HepG2 (cell line): Measurements from ENCODE around the gene RGS7. TPM values are rescaled to one million over a fixed set of nuclear protein-coding genes. Genes with fewer than 3 reads are reported as not detected.

Experiments used
- ATAC-seq: fragments of 200-7000 bp; cut with Tn5 transposase; 3 replicates; pipeline ENCODE4 v1.9.1; 2020; ENCODE audit warnings: mild to moderate bottlenecking, moderate library complexity
- BruUV-seq: library from RNA; stranded (reverse); fragments of 400-500 nt; replicated peaks from 2 replicates; lab custom pipeline; 2021; lab: Mats Ljungman, UMichigan
- CTCF ChIA-PET: fragments of 300-600 bp; formaldehyde crosslinking; extraction: SDS; loops from one replicate; lab custom pipeline; 2021; ENCODE audit warnings: low total read pairs, inconsistent platforms, low intra/inter-chr PET ratio; lab: Yijun Ruan, JAX
- POLR2A ChIA-PET: fragments of 350-600 bp; sonication (Branson Sonifier 250); formaldehyde crosslinking; loops from one replicate; lab custom pipeline; 2020; ENCODE audit warnings: antibody characterized with exemption, inconsistent platforms; lab: Yijun Ruan, JAX
- DNase-seq: peaks from one replicate; pipeline ENCODE4 v3.0.0-alpha.2; 2015; ENCODE audit warnings: low spot score
- FAIRE-seq: peaks from 3 replicates; lab custom pipeline; 2011; peaks lifted over from hg19 to GRCh38; lab: Jason Lieb, UNC
- H2AFZ ChIP-seq: one replicate; pipeline ENCODE4 v1.6.1; 2011; ENCODE audit warnings: low read length, inconsistent platforms
- H3K27ac ChIP-seq: fragments of 300-600 bp; 3 replicates; pipeline ENCODE4 v1.8.0; 2011; ENCODE audit warnings: mixed run types, mild to moderate bottlenecking, mixed read lengths, low read length, inconsistent platforms; ENCODE audit not compliant: insufficient read depth; ENCODE audit errors: extremely low read length
- H3K27me3 ChIP-seq, 2 experiments: fragments of 200-600 bp in 1 of 2; 2 replicates in 1 of 2; 3 replicates in 1 of 2; pipeline versions ENCODE4 v1.6.0 to v1.8.0; 2011; ENCODE audit warnings: low read length in 2 of 2, mild to moderate bottlenecking in 2 of 2, moderate library complexity in 2 of 2, inconsistent platforms in 1 of 2; ENCODE audit not compliant: insufficient read depth in 2 of 2, control insufficient read depth in 1 of 2
- H3K36me3 ChIP-seq, 2 experiments: fragments of 200-600 bp in 1 of 2; replicated peaks in 1 of 2; 2 replicates in 1 of 2; 3 replicates in 1 of 2; pipeline versions ENCODE4 v1.5.1 to v1.8.0; 2011; ENCODE audit warnings: low read length in 2 of 2, inconsistent platforms in 1 of 2; ENCODE audit not compliant: insufficient read depth in 2 of 2, control insufficient read depth in 1 of 2
- H3K4me1 ChIP-seq: 2 replicates; pipeline ENCODE4 v1.5.1; 2012; ENCODE audit warnings: low read length, inconsistent platforms; ENCODE audit not compliant: insufficient read depth
- H3K4me2 ChIP-seq: 2 replicates; pipeline ENCODE4 v1.6.0; 2011; ENCODE audit warnings: low read depth, low read length, inconsistent platforms
- H3K4me3 ChIP-seq, 3 experiments: fragments of 200-600 bp in 1 of 3; sonication (generic), shearing (Covaris generic) in 1 of 3; replicated peaks in 1 of 3; 2 replicates each; pipeline ENCODE4 v1.5.1; 2011 to 2016; ENCODE audit warnings: low read length in 3 of 3, inconsistent platforms in 2 of 3, low read depth in 2 of 3, mild to moderate bottlenecking in 2 of 3, control low read depth in 1 of 3, mixed read lengths in 1 of 3; ENCODE audit not compliant: insufficient read depth in 1 of 3
- H3K79me2 ChIP-seq: one replicate; pipeline ENCODE4 v1.6.1; 2011; ENCODE audit warnings: low read length, inconsistent platforms; ENCODE audit not compliant: insufficient read depth
- H3K9ac ChIP-seq: 2 replicates; pipeline ENCODE4 v1.6.0; 2011; ENCODE audit warnings: mild to moderate bottlenecking, low read depth, low read length, inconsistent platforms; ENCODE audit not compliant: insufficient read depth
- H3K9me3 ChIP-seq: 2 replicates; pipeline ENCODE4 v1.5.1; 2012; ENCODE audit warnings: mild to moderate bottlenecking, low read length
- H4K20me1 ChIP-seq: 2 replicates; pipeline ENCODE4 v1.6.0; 2011; ENCODE audit warnings: inconsistent platforms, mild to moderate bottlenecking, low read length, moderate library complexity; ENCODE audit not compliant: insufficient read depth
- ARID4A ChIP-seq: sonication (generic); formaldehyde crosslinking; IDR thresholded peaks from 2 replicates; pipeline ENCODE4 v1.5.0; 2020; ENCODE audit warnings: mild to moderate bottlenecking, missing genetic modification reagents, borderline replicate concordance
- BATF2 ChIP-seq: sonication (generic); formaldehyde crosslinking; IDR thresholded peaks from 2 replicates; pipeline ENCODE4 v1.8.0; 2022; ENCODE audit warnings: mild to moderate bottlenecking, missing genetic modification reagents, moderate library complexity
- E2F5 ChIP-seq: sonication (generic); formaldehyde crosslinking; conservative IDR thresholded peaks from 2 replicates; pipeline ENCODE4 v1.4.0; 2020; ENCODE audit warnings: missing genetic modification reagents
- HDAC2 ChIP-seq: sonication (generic); formaldehyde crosslinking; IDR thresholded peaks from 2 replicates; pipeline ENCODE4 v1.4.0; 2020; ENCODE audit warnings: missing genetic modification reagents
- MBNL3 ChIP-seq: fragments of 250-450 bp; sonication (Bioruptor Pico); conservative IDR thresholded peaks from 2 replicates; pipeline ENCODE4 v1.8.0; 2022; ENCODE audit warnings: mild to moderate bottlenecking, inconsistent platforms
- MTERF4 ChIP-seq: sonication (generic); formaldehyde crosslinking; IDR thresholded peaks from 2 replicates; pipeline ENCODE4 v1.8.0; 2023; ENCODE audit warnings: mild to moderate bottlenecking, missing genetic modification reagents
- SP1 ChIP-seq, 2 experiments: fragments of 450-650 bp in 1 of 2; sonication (generic) in 1 of 2; formaldehyde crosslinking in 1 of 2; IDR thresholded peaks; 2 replicates each; pipeline versions ENCODE4 v1.4.0 to v1.6.1; 2016 to 2020; ENCODE audit warnings: missing genetic modification reagents in 1 of 2
- TARDBP ChIP-seq: sonication (generic); formaldehyde crosslinking; IDR thresholded peaks from 2 replicates; pipeline ENCODE4 v1.8.0; 2022; ENCODE audit warnings: mild to moderate bottlenecking, missing genetic modification reagents
- TCF7 ChIP-seq: sonication (generic); IDR thresholded peaks from 2 replicates; pipeline ENCODE4 v1.6.1; 2016; ENCODE audit warnings: antibody characterized with exemption, low read depth
- TP53 ChIP-seq: sonication (generic); formaldehyde crosslinking; conservative IDR thresholded peaks from 2 replicates; pipeline ENCODE4 v1.4.0; 2020; ENCODE audit warnings: missing genetic modification reagents
- ZNF274 ChIP-seq: sonication (generic); formaldehyde crosslinking; IDR thresholded peaks from 2 replicates; pipeline ENCODE4 v1.5.1; 2020; ENCODE audit warnings: mild to moderate bottlenecking, missing genetic modification reagents
- ZNF597 ChIP-seq: sonication (generic); formaldehyde crosslinking; IDR thresholded peaks from 2 replicates; pipeline ENCODE4 v1.5.0; 2020; ENCODE audit warnings: missing genetic modification reagents
- ZNF772 ChIP-seq: sonication (generic); formaldehyde crosslinking; IDR thresholded peaks from 2 replicates; pipeline ENCODE4 v1.5.0; 2020; ENCODE audit warnings: mild to moderate bottlenecking, missing genetic modification reagents
- ZNF780A ChIP-seq: sonication (generic); formaldehyde crosslinking; IDR thresholded peaks from 2 replicates; pipeline ENCODE4 v1.8.0; 2022; ENCODE audit warnings: mild to moderate bottlenecking, missing genetic modification reagents, moderate library complexity
- ZNF891 ChIP-seq: sonication (generic); formaldehyde crosslinking; IDR thresholded peaks from 2 replicates; pipeline ENCODE4 v1.5.0; 2020; ENCODE audit warnings: mild to moderate bottlenecking, missing genetic modification reagents
- WGBS: methylation state at CpG from one replicate; pipeline ENCODE4 v1.1.6; 2017; ENCODE audit warnings: low lambda C conversion rate; 5-methylcytosine and 5-hydroxymethylcytosine counted together
- in situ Hi-C: cut with HindIII; loops from 2 replicates; pipeline ENCODE4 v1.10.0; 2017; ENCODE audit warnings: low pct_unique_long_range_greater_than_20kb; ENCODE audit not compliant: extremely low pct_ligation_motif_present
- intact Hi-C: fragments of 100-400 bp; cut with micrococcal nuclease; formaldehyde crosslinking; loops from one replicate; pipeline ENCODE4 v1.10.0; 2022; ENCODE audit not compliant: unreplicated experiment
- polyA plus RNA-seq, 8 experiments: library from polyadenylated mRNA; depleted of rRNA in 3 of 8; stranded (reverse) in 7 of 8; unstranded in 1 of 8; fragments of >200 nt; fragmentation: Illumina TruSeq in 4 of 8; extraction: Trizol in 4 of 8; gene quantifications; 2 replicates each; pipeline versions ENCODE4 v1.2.1 to v1.2.3, GENCODE V29; 2011 to 2016; ENCODE audit warnings: low read depth in 4 of 8, missing spikeins in 1 of 8, mixed read lengths in 1 of 8; ENCODE audit not compliant: insufficient read depth in 1 of 8
- total RNA-seq, 5 experiments: library from RNA; depleted of rRNA; stranded (reverse); fragments of >200 nt; fragmentation: Illumina TruSeq; extraction: Trizol; gene quantifications; 2 replicates each; pipeline ENCODE4 v1.2.3, GENCODE V29; 2016; ENCODE audit warnings: low read depth in 1 of 5

RGS7 gene
- total and polyA plus RNA-seq, 2 of the 13 experiments (the other 11 are each of a cell fraction or from before 2014, with no cell fraction given) = not detected

GRCh38 chr1:240860023-240860422, 497.0 kb downstream of the RGS7 start:
- no peaks in the 10 kb centered on the region for H3K36me3 ChIP-seq
- H3K27me3 ChIP-seq = no peaks in the 10 kb centered on the region
- no peak overlapping the region for H3K27ac ChIP-seq
- no peak overlapping the region for H3K9ac ChIP-seq
- H3K4me3 ChIP-seq = no peak overlapping the region
- intact Hi-C loops (no loop called here), in situ Hi-C loops (no loop called here)
- no peak overlapping the region for H3K4me2 ChIP-seq
- no peak for FAIRE-seq
- DNase-seq = no peak
- WGBS = 4% methylated on average over 3 of the region's 3 CpGs
- ATAC-seq = no peak
- H4K20me1 ChIP-seq = no peaks in the 10 kb centered on the region
- BruUV-seq = no TSS peak
- TF ChIP-seq HDAC2 (no peak), ZNF597 (CRISPR knock-in tag) (no peak), TCF7 (no peak), BATF2 (CRISPR knock-in tag) (no peak), ZNF274 (CRISPR knock-in tag) (no peak), ZNF780A (CRISPR knock-in tag) (no peak), E2F5 (CRISPR knock-in tag) (no peak), MTERF4 (no peak), MBNL3 (CRISPR knock-in tag) (no peak), ARID4A (no peak), SP1 (IDR thresholded peaks at IDR 0.05) (no peak), SP1 (CRISPR knock-in tag; IDR thresholded peaks at IDR 0.05) (no peak), TP53 (CRISPR knock-in tag) (no peak), TARDBP (no peak), ZNF891 (CRISPR knock-in tag) (no peak), ZNF772 (no peak)
- H3K79me2 ChIP-seq = no peaks in the 10 kb centered on the region
- H2AFZ ChIP-seq = no peak overlapping the region
- POLR2A ChIA-PET = no interaction called here
- no peaks in the 10 kb centered on the region for H3K9me3 ChIP-seq
- peaks cover 13% of the 10 kb centered on the region; the same call in 1 of the 2 replicates for H3K4me1 ChIP-seq
- CTCF ChIA-PET = no interaction called here
